ENCODE measurements around the gene TNFRSF9.

GRCh38 chr1:7962636-7963377 is 22.2 kb upstream of the TNFRSF9 start:
- TF ChIP-seq POLR2A (IDR thresholded peaks at IDR 0.05) (no peak), CTCF (IDR thresholded peaks at IDR 0.05 in 8 of 11, conservative IDR thresholded peaks at IDR 0.05 in 3 of 11) (no peak)
